Fibroblast of lung (primary cell): ENCODE results near the gene PTPRZ1. TPM values are rescaled to one million over a fixed set of nuclear protein-coding genes. Genes with fewer than 3 reads are reported as not detected.

Source experiments
- DNase-seq, 2 donors: peaks; one replicate each; pipeline versions ENCODE4 v3.0.0 to v3.0.0-alpha.2; 2010; ENCODE audit warnings: low read depth in 2 of 2
- H2AFZ ChIP-seq: 2 replicates; pipeline ENCODE4 v1.5.1; 2012; ENCODE audit warnings: low read length, control low read depth, inconsistent platforms
- H3K27ac ChIP-seq: 2 replicates; pipeline ENCODE4 v1.5.1; 2011; ENCODE audit warnings: low read length, control low read depth; ENCODE audit not compliant: insufficient read depth
- H3K27me3 ChIP-seq: 2 replicates; pipeline ENCODE4 v1.5.1; 2011; ENCODE audit warnings: mild to moderate bottlenecking, low read length; ENCODE audit not compliant: control insufficient read depth, insufficient read depth
- H3K36me3 ChIP-seq: 2 replicates; pipeline ENCODE4 v1.5.1; 2011; ENCODE audit warnings: low read length; ENCODE audit not compliant: control insufficient read depth, insufficient read depth
- H3K4me1 ChIP-seq: 2 replicates; pipeline ENCODE4 v1.5.1; 2011; ENCODE audit warnings: low read length; ENCODE audit not compliant: control insufficient read depth, insufficient read depth; ENCODE audit errors: extremely low read depth
- H3K4me2 ChIP-seq: 2 replicates; pipeline ENCODE4 v1.5.1; 2011; ENCODE audit warnings: low read length, control low read depth; ENCODE audit not compliant: insufficient read depth; ENCODE audit errors: extremely low read depth
- H3K4me3 ChIP-seq, 4 experiments: fragments of 200-600 bp in 1 of 4; sonication (generic) in 1 of 4; replicated peaks in 1 of 4; 2 replicates each; pipeline ENCODE4 v1.5.1; 2011 to 2016; ENCODE audit warnings: low read length in 4 of 4, low read depth in 3 of 4, mild to moderate bottlenecking in 3 of 4, control low read depth in 2 of 4, inconsistent platforms in 1 of 4, mixed read lengths in 1 of 4; ENCODE audit not compliant: insufficient read depth in 1 of 4; ENCODE audit errors: control extremely low read depth in 1 of 4
- H3K79me2 ChIP-seq: 2 replicates; pipeline ENCODE4 v1.5.1; 2012; ENCODE audit warnings: mild to moderate bottlenecking, low read length, inconsistent platforms; ENCODE audit not compliant: control insufficient read depth, insufficient read depth
- H3K9ac ChIP-seq: 2 replicates; pipeline ENCODE4 v1.5.1; 2011; ENCODE audit warnings: mild to moderate bottlenecking, low read length, control low read depth; ENCODE audit not compliant: insufficient read depth
- H3K9me3 ChIP-seq: 2 replicates; pipeline ENCODE4 v1.5.1; 2012; ENCODE audit warnings: low read depth, low read length; ENCODE audit not compliant: control insufficient read depth, insufficient read depth
- H4K20me1 ChIP-seq: 2 replicates; pipeline ENCODE4 v1.5.1; 2011; ENCODE audit warnings: low read length; ENCODE audit not compliant: control insufficient read depth, insufficient read depth; ENCODE audit errors: extremely low read depth
- CTCF ChIP-seq, 2 donors: IDR thresholded peaks in 1 of 2; conservative IDR thresholded peaks in 1 of 2; 1 replicate in 1 of 2; 2 replicates in 1 of 2; pipeline ENCODE4 v1.5.1; 2011 to 2012; ENCODE audit warnings: low read length in 2 of 2, control low read depth in 1 of 2, inconsistent platforms in 1 of 2, low read depth in 1 of 2, mild to moderate bottlenecking in 1 of 2
- EZH2 ChIP-seq: IDR thresholded peaks from 2 replicates; pipeline ENCODE4 v1.5.1; 2012; ENCODE audit warnings: low read length, control low read depth, mild to moderate bottlenecking; ENCODE audit errors: missing control alignments
- polyA plus RNA-seq, 2 donors: library from polyadenylated mRNA; depleted of rRNA in 1 of 2; stranded (reverse) in 1 of 2; unstranded in 1 of 2; fragments of >200 nt; gene quantifications; 2 replicates each; pipeline ENCODE4 v1.2.1, GENCODE V29; 2011 to 2012; ENCODE audit warnings: missing spikeins in 1 of 2
- total RNA-seq: library from RNA; depleted of rRNA; stranded (reverse); fragments of >200 nt; gene quantifications from 2 replicates; pipeline ENCODE4 v1.2.1, GENCODE V29; 2014

The PTPRZ1 gene
- total and polyA plus RNA-seq, 2 donors (not counting 1 experiment from before 2014, with no cell fraction given), result 0.09 TPM; not detected in 1

- H3K9ac ChIP-seq, result no peak overlapping the region
- no peaks in the 10 kb centered on the region for H4K20me1 ChIP-seq
- H3K4me3 ChIP-seq, result no peak overlapping the region
- DNase-seq, result peak in 1 of 2 donors; percentile 1
- no peaks in the 10 kb centered on the region for H3K36me3 ChIP-seq
- H3K27ac ChIP-seq, result no peak overlapping the region
- H3K4me2 ChIP-seq, result no peak overlapping the region
- no peaks in the 10 kb centered on the region for H3K9me3 ChIP-seq
- H3K79me2 ChIP-seq, result no peaks in the 10 kb centered on the region
- no peaks in the 10 kb centered on the region for H3K27me3 ChIP-seq
- no peak overlapping the region for H2AFZ ChIP-seq
- TF ChIP-seq EZH2 (no peak), CTCF (conservative IDR thresholded peaks at IDR 0.05 in 1 of 2, IDR thresholded peaks at IDR 0.05 in 1 of 2; ENCODE audit: low read depth in 1 of 2, low read length in 2 of 2) (no peak)
- H3K4me1 ChIP-seq, result no peaks in the 10 kb centered on the region
Observed at GRCh38 chr7:121945480-121946236, 72.7 kb downstream of the PTPRZ1 start.

DNA sequence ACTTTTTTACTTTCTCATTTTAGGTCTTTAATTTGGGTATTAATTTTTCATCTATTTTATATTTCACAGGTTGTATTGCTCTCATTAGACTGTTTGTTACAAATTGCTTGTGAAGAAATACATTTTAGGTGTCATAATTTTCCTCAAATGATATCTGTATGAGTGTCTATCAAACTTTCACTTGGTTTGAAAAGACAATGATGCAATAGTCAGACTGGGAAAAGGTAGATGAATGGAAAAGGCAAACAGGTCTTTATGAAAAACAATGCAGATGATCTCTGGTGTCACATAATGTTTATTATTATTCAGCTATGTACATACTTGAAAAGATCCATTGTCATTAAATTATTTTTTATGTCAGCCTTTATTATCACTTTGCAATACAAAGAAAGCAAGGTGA lies 80.2 kb downstream of the PTPRZ1 start:
- Histone ChIP-seq H3K36me3 (no peaks in the 10 kb centered on the region), H2AFZ (no peak overlapping the region), H3K4me2 (no peak overlapping the region), H3K9ac (no peak overlapping the region), H3K27me3 (no peaks in the 10 kb centered on the region), H4K20me1 (no peaks in the 10 kb centered on the region), H3K79me2 (no peaks in the 10 kb centered on the region), H3K4me1 (no peaks in the 10 kb centered on the region), H3K4me3 (no peak overlapping the region), H3K27ac (no peak overlapping the region), H3K9me3 (no peaks in the 10 kb centered on the region)
- DNase-seq, result no peak
- TF ChIP-seq CTCF (conservative IDR thresholded peaks at IDR 0.05 in 1 of 2, IDR thresholded peaks at IDR 0.05 in 1 of 2; ENCODE audit: low read depth in 1 of 2, low read length in 2 of 2), result no peak

DNA sequence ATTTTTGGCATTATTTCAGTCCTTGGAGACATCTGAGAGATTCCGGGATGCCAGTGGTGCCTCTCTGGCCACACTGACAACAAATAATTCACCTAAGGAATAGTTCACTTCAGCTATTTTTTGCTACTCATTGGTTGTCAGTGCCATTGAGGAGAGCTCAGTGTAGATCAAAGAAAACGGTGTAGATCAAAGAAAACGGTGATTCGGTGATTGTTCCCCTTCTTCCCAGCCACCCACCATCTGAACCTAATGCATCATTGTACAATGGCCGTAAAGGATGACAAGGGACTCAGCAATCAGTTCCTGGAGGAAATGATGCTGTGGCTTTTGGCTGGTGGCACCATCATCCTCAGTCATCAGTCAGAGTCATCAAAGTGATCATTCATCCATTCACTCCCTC lies 80.6 kb downstream of the PTPRZ1 start:
- TF ChIP-seq CTCF (conservative IDR thresholded peaks at IDR 0.05 in 1 of 2, IDR thresholded peaks at IDR 0.05 in 1 of 2; ENCODE audit: low read depth in 1 of 2, low read length in 2 of 2), result no peak
- no peak for TF ChIP-seq EZH2
- H3K9me3 ChIP-seq, result no peaks in the 10 kb centered on the region

More for the DNA sequence above, 80.6 kb downstream of the PTPRZ1 start:
- H3K27me3 ChIP-seq, result no peaks in the 10 kb centered on the region
- no peaks in the 10 kb centered on the region for H4K20me1 ChIP-seq
- H3K4me2 ChIP-seq, result no peak overlapping the region
- no peak overlapping the region for H3K27ac ChIP-seq
- no peak overlapping the region for H2AFZ ChIP-seq
- H3K36me3 ChIP-seq, result no peaks in the 10 kb centered on the region
- H3K4me1 ChIP-seq, result no peaks in the 10 kb centered on the region
- H3K9ac ChIP-seq, result no peak overlapping the region
- H3K4me3 ChIP-seq, result no peak overlapping the region
- H3K79me2 ChIP-seq, result no peaks in the 10 kb centered on the region
- DNase-seq, result no peak
